ENCODE measurements around the gene ESCO1. TPM values are rescaled to one million over a fixed set of nuclear protein-coding genes. Genes with fewer than 3 reads are reported as not detected.
"Not testable (repeated sequence)": the region's sequence is repeated elsewhere in the genome, so short reads cannot be mapped to it uniquely, and the experiment has no call there.

ESCO1 gene
- total RNA-seq, 3 donors from 2014 or later (not counting 1 experiment from before 2014, with no cell fraction given): 40.5 to 43.4 (median 42.8) TPM

DNA sequence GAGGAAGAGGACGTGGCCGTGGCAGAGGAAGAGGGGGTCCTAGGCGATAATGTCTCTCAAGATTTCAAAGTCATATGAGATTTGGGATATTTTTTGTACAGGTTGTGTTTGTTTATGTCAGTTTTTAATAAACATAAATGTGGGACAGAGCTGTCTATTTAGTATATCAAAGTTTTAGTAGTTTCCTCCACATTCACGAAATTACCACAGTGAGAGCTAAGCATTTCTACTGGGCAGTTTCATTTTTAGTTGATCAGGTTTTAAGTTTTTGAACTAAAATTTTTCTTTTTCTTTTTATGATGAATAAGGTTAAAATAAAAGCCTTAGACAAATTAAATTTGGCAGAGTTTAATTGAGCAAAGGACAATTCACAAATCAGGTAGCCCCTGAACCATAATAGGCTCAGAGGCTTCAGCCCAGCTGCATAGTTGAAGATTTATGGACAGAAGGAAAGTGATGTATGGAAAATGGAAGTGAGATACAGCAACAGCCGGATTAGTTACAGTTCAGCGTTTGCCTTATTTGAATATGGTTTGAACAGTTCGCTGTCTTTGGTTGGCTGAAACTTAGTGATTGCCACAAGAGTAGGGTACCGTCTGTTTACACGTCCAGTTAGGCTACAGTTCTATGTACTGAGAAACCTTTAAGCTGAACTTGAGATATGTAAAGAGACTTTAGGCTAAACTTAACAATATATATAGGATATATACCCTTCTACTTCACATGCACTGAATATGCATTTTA is 28.8 kb upstream of the ESCO1 start:
- H3K27ac ChIP-seq (ENCODE audit: low read length): peak overlapping the region; percentile 29
- peaks cover 3% of the 10 kb centered on the region for H3K4me1 ChIP-seq (ENCODE audit: control insufficient read depth, insufficient read depth, low read length)
- intact Hi-C loops (cut with micrococcal nuclease): no loop called here
- Mint-ChIP-seq H3K9me3 (no peaks in the 10 kb centered on the region), H3K4me3 (no peak overlapping the region), H3K36me3 (peaks cover 6% of the 10 kb centered on the region), H3K27ac (peak overlapping the region; percentile 68 to 70), H3K4me1 (peaks cover 10 to 19% of the 10 kb centered on the region in 2 donors), H3K27me3 (ENCODE audit: low read depth in 2 of 2) (no peaks in the 10 kb centered on the region)
- TF ChIP-seq, protein P1, sequence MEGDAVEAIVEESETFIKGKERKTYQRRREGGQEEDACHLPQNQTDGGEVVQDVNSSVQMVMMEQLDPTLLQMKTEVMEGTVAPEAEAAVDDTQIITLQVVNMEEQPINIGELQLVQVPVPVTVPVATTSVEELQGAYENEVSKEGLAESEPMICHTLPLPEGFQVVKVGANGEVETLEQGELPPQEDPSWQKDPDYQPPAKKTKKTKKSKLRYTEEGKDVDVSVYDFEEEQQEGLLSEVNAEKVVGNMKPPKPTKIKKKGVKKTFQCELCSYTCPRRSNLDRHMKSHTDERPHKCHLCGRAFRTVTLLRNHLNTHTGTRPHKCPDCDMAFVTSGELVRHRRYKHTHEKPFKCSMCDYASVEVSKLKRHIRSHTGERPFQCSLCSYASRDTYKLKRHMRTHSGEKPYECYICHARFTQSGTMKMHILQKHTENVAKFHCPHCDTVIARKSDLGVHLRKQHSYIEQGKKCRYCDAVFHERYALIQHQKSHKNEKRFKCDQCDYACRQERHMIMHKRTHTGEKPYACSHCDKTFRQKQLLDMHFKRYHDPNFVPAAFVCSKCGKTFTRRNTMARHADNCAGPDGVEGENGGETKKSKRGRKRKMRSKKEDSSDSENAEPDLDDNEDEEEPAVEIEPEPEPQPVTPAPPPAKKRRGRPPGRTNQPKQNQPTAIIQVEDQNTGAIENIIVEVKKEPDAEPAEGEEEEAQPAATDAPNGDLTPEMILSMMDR (IDR thresholded peaks at IDR 0.05): no peak
- H3K27me3 ChIP-seq (ENCODE audit: control insufficient read depth, insufficient read depth, low read length): no peaks in the 10 kb centered on the region
- ATAC-seq (no peak), DNase-seq (no peak)
- H3K36me3 ChIP-seq (ENCODE audit: control insufficient read depth, insufficient read depth, low read length): peaks cover 42% of the 10 kb centered on the region
- 58% methylated on average over 8 of the region's 9 CpGs for WGBS (ENCODE audit: insufficient coverage)
- H3K9me3 ChIP-seq (ENCODE audit: control insufficient read depth, insufficient read depth, low read length): no peaks in the 10 kb centered on the region
- no peak overlapping the region for H3K4me3 ChIP-seq (ENCODE audit: low read length)

DNA sequence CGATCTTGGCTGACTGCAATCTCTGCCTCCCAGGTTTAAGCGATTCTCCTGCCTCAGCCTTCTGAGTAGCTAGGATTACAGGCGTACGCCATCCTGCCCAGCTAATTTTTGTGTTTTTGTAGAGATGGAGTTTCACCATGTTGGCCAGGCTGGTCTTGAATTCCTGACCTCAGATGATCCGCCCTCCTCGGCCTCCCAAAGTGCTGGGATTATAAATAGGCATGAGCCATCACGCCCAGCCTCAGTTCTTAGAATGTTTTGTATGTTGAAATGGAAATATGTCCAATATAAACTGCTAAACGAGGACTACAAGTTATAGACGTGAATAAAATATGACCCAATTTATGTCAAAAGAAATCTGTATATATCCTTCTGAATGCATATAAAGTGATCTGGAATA is 21.1 kb upstream of the ESCO1 start:
- H3K9me3 Mint-ChIP-seq; H3K9me3 ChIP-seq (ENCODE audit: control insufficient read depth, insufficient read depth, low read length); H3K4me1 ChIP-seq (ENCODE audit: control insufficient read depth, insufficient read depth, low read length); H3K27ac ChIP-seq (ENCODE audit: low read length); DNase-seq; H3K4me3 ChIP-seq (ENCODE audit: low read length); ATAC-seq; H3K4me3 Mint-ChIP-seq; H3K36me3 Mint-ChIP-seq; H3K27me3 ChIP-seq (ENCODE audit: control insufficient read depth, insufficient read depth, low read length); intact Hi-C loops (cut with micrococcal nuclease); H3K27me3 Mint-ChIP-seq (ENCODE audit: low read depth in 2 of 2): not testable (repeated sequence)
- Mint-ChIP-seq H3K27ac (peak overlapping the region in 1 of 2 donors; percentile 9), H3K4me1 (peaks cover 15 to 17% of the 10 kb centered on the region in 2 donors)
- H3K36me3 ChIP-seq (ENCODE audit: control insufficient read depth, insufficient read depth, low read length): peaks cover 36% of the 10 kb centered on the region
- 100% methylated on average over 7 of the region's 9 CpGs for WGBS (ENCODE audit: insufficient coverage)

DNA sequence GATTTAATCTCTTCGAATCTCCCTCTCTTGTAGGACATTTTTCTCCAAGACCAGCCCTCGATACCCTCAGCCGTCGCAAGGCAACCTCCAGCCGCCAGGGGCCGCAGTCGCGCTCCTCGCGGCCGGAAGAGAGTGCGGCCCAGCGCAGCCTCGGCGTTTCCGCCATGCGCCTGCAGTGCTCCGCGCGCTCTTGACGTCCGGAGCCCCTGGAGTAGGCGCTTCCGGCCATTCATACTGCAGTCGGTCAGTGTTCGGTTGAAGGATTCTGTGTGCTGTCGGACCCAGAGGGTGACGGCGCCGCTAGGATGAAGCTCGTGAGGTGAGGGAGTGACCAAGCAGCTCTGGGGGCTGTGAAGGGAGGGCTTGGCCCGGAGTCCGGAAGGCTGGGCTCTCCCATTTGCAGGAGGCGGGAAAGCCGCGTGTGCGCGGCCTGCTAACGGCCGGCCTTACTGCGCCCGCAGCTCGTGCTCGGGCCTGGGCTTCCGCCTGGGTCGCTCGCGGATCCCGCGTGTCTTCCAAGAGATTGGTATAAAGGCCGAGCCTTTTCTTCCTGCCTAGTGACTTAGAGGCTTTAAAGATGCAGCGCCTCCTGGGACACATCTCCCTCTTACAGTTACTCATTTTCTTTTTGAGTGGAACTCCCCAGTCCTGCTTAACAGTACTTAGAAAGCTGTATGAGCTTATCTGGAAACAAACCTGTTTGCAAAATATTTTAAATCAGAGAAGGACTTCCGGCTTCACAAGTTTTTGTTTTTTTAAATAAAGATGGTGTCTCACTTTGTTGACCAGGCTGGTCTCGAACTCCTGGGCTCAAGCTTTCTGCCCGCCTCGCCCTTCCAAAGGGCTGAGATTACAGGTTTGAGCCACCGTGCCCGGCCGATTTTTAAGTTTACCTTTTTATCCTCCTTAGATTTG is 11.9 kb upstream of the ESCO1 start, which contains the start of gene SNRPD1:
TSS of gene SNRPD1 (plus strand) at position 190 of the 915 bp plus-strand sequence. CDS start at position 306, 116 bp downstream.
- no peaks in the 10 kb centered on the region for H3K27me3 Mint-ChIP-seq (ENCODE audit: low read depth in 2 of 2)
- under 1% methylated on average over 56 of the region's 59 CpGs for WGBS (ENCODE audit: insufficient coverage)
- TF ChIP-seq, protein P1 (IDR thresholded peaks at IDR 0.05): peak; percentile 89
- peaks cover 18 to 29% of the 10 kb centered on the region in 2 donors for H3K4me1 Mint-ChIP-seq
- H3K36me3 ChIP-seq (ENCODE audit: control insufficient read depth, insufficient read depth, low read length): peaks cover 10% of the 10 kb centered on the region
- H3K27ac Mint-ChIP-seq: peak within 1 kb of the TSS; percentile 96 to 98
- peak within 1 kb of the TSS; percentile 58 for H3K4me3 ChIP-seq (ENCODE audit: low read length)
- DNase-seq (peak; percentile 90 to 94), ATAC-seq (peak; percentile 98 to 100 (median 98))
- peak within 1 kb of the TSS; percentile 70 for H3K27ac ChIP-seq (ENCODE audit: low read length)
- H3K4me3 Mint-ChIP-seq: peak within 1 kb of the TSS; percentile 99
- H3K27me3 ChIP-seq (ENCODE audit: control insufficient read depth, insufficient read depth, low read length): no peaks in the 10 kb centered on the region
- no peaks in the 10 kb centered on the region for H3K9me3 Mint-ChIP-seq
- intact Hi-C loops (cut with micrococcal nuclease): loop anchor here (1.0 kb wide), 2 partner anchors 12 to 92 kb away; partner anchors contain the start of genes ABHD3 and ESCO1
- H3K4me1 ChIP-seq (ENCODE audit: control insufficient read depth, insufficient read depth, low read length): peaks cover 14% of the 10 kb centered on the region
- H3K36me3 Mint-ChIP-seq: no peaks in the 10 kb centered on the region
- H3K9me3 ChIP-seq (ENCODE audit: control insufficient read depth, insufficient read depth, low read length): no peaks in the 10 kb centered on the region

DNA sequence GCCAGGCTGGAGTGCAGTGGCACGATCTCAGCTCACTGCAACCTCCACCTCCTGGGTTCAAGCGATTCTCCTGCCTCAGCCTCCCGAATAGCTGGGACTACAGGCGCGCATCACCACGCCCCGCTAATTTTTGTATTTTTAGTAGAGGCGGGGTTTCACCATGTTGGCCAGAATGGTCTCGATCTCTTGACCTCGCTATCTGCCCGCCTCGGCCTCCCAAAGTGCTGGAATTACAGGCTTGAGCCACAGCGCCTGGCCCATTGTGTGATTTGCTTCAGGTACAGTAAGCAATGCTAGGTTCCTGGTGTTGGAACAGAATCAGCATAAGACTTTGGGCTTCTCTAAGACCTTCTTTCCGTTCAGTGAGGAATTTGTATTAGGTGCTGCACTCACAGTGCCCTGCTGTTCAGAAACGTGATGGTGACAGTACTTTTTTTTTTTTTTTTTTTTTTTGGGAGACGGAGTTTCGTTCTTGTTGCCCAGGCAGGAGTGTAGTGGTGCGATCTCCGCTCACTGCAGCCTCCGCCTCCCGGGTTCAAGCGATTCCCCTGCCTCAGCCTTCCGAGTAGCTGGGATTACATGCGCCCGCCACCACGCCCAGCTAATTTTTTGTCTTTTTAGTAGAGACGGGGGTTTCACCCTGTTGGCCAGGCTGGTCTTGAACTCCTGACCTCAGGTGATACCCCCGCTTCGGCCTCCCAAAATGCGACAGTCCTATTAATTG is 11.1 kb upstream of the ESCO1 start:
- H3K4me3 Mint-ChIP-seq: peak overlapping the region; percentile 99
- peaks cover 18 to 25% of the 10 kb centered on the region in 2 donors for H3K4me1 Mint-ChIP-seq
- DNase-seq: peak in 1 of 2 donors; percentile 13
- intact Hi-C loops (cut with micrococcal nuclease): loop anchor here (1.0 kb wide), 2 partner anchors 11 to 93 kb away; partner anchors contain the start of genes ABHD3 and ESCO1
- Histone ChIP-seq H3K27ac (ENCODE audit: low read length) (peak overlapping the region; percentile 26), H3K4me3 (ENCODE audit: low read length) (peak overlapping the region; percentile 58), H3K4me1 (ENCODE audit: control insufficient read depth, insufficient read depth, low read length) (peaks cover 14% of the 10 kb centered on the region)
- not testable (repeated sequence) for H3K9me3 Mint-ChIP-seq; H3K36me3 Mint-ChIP-seq; H3K27me3 ChIP-seq (ENCODE audit: control insufficient read depth, insufficient read depth, low read length); H3K27me3 Mint-ChIP-seq (ENCODE audit: low read depth in 2 of 2); H3K36me3 ChIP-seq (ENCODE audit: control insufficient read depth, insufficient read depth, low read length); ATAC-seq; H3K9me3 ChIP-seq (ENCODE audit: control insufficient read depth, insufficient read depth, low read length)
- peak overlapping the region; percentile 96 to 98 for H3K27ac Mint-ChIP-seq
- WGBS (ENCODE audit: insufficient coverage): 68% methylated on average over 29 of the region's 30 CpGs
